GM18519 (cell line): ENCODE data around the gene PGLYRP3.

Experiments used
- ATAC-seq: cut with Tn5 transposase; IDR thresholded peaks from one replicate; pipeline ENCODE4 v1.9.1; 2021; ENCODE audit warnings: mild to moderate bottlenecking, moderate library complexity; ENCODE audit not compliant: unreplicated experiment, low FRiP score

Gene PGLYRP3

DNA sequence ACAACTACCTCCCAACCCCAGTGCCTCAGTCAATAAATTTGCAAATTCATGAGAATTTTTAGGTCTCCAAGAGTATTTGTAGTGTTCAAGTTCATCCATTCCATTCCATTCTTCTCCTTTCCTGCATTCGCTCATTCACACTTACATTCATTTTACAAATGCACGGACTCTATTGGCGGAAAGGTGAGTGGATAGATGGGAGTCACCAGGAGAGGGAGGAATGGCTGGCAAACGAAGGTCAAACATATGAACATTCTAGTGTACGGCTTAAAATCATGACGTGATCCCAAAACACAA is 50.7 kb downstream of the PGLYRP3 start:
- ATAC-seq: no peak

DNA sequence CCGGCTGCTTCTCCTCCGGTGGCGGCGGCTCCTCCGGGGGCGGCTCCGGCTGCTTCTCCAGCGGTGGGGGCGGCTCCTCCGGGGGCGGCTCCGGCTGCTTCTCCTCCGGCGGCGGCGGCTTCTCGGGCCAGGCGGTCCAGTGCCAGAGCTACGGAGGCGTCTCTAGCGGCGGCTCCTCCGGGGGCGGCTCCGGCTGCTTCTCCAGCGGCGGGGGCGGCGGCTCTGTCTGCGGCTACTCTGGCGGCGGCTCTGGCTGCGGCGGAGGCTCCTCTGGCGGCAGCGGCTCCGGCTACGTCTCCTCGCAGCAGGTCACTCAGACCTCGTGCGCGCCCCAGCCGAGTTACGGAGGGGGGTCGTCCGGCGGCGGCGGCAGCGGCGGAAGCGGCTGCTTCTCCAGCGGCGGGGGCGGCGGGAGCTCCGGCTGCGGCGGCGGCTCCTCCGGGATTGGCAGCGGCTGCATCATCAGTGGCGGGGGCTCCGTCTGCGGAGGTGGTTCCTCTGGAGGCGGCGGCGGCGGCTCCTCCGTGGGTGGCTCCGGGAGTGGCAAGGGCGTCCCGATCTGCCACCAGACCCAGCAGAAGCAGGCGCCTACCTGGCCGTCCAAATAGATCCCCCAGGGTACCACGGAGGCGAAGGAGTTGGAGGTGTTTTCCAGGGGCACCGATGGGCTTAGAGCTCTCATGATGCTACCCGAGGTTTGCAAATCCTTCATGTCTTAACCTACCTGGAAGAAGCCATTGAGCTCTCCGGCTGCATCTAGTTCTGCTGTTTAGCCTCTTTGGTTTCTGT is 51.3 kb downstream of the PGLYRP3 start:
- ATAC-seq: no peak

DNA sequence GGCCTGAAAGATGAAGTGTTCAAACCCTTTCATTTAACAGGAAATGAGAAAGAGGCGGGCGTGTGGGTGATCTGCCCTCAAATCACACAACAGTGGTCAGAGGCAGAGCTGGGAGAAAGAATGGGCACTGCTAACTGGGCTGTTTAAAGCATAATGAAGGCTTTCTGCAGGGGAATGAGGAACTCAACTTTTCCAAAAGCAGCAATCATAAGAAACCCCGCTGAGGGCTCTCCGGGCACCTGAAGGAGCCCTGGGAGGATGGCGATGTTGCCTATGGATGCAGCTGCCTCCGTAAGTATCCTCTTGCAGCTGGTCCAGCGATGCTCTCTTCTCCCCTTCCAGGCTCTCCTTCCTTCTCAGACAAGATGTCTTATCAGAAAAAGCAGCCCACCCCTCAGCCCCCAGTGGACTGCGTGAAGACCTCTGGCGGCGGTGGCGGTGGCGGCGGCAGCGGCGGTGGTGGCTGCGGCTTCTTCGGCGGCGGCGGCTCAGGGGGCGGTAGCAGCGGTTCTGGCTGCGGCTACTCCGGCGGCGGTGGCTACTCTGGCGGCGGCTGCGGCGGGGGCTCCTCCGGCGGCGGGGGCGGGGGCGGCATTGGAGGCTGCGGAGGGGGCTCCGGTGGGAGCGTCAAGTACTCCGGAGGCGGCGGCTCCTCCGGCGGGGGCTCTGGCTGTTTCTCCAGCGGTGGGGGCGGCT is 52.0 kb downstream of the PGLYRP3 start:
- ATAC-seq: no peak

DNA sequence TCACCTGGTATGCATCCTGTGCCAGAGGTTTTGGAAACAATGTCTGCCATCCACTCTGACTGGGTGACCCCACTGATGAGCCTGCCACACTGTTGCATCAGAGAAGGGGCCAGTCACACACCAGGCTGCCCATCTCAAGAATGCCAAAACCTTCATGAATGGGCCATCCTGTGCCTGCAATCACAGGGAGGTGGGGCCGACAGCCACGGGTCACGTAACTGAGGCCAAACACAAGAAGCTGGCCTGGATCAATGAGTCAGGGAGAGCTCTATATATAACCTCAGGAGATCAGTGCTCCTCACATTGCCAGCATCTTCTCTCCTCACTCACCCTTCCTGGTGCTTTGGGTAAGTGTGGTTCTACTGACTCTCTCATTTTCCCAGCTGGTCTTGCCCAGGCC is 53.4 kb downstream of the PGLYRP3 start, which contains the start of gene LORICRIN:
LORICRIN (plus strand) TSS at position 301 of the 400 bp plus-strand sequence. CDS start 1,263 bp downstream, outside the sequence.
- no peak for ATAC-seq

DNA sequence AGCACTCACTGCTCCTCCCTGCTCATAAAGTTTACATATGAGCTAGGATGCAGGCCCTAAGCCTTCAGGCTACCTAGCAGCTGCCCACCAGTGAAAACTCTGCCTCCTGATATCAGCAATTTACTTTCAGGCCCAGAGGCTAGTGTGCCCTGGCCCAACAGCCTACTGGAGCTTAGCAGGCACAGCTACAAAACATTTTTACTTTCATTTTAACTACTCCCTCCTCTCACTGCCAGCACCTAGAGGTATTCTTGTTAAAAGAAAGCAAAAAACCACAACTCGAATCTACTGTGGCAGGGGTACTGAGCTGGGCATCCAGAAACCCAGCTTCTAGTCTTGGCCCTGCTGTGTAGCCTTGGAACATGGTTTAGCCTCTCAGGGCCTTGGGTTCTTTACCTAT is 59.1 kb downstream of the PGLYRP3 start:
- no peak for ATAC-seq

DNA sequence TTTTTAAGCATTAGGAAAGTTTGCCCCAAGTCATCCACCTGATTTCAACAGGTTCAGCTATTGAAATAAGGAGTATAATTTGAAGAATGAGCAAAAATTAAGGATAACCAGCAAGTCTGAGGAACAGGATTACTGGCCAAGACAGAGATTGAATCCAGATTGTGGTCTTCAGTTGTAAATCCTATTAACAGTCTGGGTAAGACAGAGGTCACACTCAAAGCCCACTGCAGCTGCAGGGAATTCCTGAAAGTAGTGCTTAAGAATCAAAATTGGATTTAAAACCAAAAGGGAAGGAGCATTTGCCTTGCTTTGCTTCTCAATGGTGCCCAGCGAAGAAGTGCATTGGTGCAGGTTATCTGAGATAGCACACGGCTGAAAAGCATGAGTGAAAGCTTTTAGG is 59.7 kb downstream of the PGLYRP3 start:
- no peak for ATAC-seq

DNA sequence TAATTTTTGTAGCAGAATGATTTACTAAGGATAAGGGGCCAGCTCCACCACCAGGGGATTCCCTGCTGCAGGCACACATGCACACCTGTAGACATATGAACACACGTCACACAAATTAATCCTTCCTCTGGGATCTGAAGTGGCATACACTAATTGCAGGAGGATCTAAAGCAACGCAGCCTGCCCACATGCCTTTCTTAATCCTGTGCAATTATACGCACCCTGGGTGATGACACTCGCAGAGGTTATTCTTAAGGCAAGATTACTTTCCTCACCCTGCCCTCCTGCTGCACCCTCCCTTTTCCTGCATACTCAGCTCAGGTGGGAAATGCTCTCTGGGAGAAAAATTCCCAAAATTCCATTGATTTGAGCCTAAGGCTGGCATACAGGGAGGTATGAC is 60.8 kb downstream of the PGLYRP3 start:
- ATAC-seq: no peak

DNA sequence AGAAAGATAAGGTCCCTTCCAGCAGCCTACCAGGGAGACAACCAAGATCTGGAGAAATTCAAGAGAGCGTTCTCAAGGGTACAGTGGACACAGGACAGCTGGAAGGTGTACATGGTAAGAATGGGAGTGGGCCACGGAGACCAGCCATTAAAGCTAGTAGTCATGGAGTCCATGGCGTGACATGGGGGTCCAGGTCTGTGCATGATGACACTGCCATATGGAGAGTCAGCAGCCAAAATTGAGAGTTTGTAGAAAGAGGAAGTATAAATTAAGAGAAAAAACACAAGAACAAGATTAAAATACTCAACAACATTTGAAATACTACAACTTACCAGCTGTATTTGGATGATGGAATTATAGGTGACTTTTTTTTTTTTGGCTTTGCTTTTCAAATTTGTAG is 61.2 kb downstream of the PGLYRP3 start:
- ATAC-seq: no peak

DNA sequence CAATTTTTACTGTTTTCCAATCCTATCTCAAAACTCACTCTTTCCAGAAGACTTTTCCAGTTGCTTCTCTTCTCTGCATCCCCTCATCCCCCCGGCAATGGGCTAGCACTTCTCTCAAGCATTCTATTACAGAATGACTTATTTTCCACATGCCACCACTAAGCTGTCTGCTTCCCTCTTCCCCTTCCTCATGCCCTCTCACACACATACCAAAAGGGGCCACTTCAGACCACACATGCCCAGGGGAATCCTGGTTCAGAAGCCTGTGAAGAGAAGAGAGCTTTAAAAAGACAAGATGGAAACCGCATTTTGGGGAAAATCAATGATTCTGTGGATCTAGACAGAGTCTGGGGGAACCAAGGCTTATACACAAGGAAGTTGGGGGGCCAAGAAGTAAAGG is 61.7 kb downstream of the PGLYRP3 start:
- no peak for ATAC-seq

DNA sequence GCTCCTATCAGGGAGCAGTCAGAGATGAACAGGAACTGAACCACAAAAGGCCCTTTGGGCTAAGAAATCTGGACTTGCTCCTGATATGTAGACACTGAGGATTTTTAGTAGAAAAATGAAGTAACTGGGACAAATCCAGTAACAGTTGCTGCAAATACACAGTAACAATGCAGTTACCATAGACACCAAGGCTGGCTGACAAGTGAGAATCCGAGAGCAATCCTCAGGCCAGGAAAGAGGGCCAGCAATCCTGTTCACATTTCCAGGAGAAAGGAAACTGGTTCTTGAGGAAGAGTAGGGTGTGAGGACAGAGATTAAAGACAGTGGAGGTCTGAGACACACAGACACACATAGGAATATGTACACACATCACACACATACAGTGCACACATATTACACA is 62.6 kb downstream of the PGLYRP3 start:
- ATAC-seq: no peak

DNA sequence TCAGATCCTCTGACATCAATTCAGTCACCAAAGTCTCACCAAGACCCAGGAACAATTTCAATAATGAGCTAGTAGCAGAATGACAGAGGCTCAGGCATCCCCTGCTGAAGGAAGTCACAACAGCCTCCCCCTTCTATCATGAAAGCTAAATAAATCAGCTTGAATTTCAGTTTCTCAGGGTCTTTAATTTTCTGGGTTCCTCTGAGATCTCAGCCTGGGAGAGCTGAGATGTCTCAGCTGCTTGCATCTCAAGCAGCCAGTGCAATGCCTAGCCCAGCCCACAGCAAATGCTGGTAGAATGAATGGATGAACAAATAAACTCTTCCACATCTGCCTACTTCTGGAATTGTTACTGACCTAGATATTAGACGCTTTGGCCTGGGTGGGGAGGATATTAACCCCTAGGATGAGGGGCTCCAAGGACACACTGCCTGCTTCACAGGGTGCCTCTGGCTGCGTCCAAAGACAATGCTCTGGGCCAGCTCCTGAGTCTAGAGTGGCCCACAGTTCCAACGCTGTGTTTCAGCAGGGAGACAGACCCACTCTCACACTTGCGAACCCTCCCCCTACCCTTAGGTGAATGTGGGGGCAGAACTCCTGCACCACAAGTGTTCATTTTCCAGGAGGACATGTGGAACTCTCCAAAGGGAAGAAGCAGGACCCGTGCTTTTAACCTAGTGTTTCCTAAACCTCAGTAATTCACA is 64.4 kb downstream of the PGLYRP3 start:
- ATAC-seq: no peak
